HG03066 (cell line): ENCODE results near the gene STYK1.
"Not testable (repeated sequence)": the region's sequence is repeated elsewhere in the genome, so short reads cannot be mapped to it uniquely, and the experiment has no call there.

Source experiments
- ATAC-seq: cut with Tn5 transposase; IDR thresholded peaks from one replicate; pipeline ENCODE4 v1.9.1; 2021; ENCODE audit warnings: low read depth; ENCODE audit not compliant: unreplicated experiment

Gene STYK1

DNA sequence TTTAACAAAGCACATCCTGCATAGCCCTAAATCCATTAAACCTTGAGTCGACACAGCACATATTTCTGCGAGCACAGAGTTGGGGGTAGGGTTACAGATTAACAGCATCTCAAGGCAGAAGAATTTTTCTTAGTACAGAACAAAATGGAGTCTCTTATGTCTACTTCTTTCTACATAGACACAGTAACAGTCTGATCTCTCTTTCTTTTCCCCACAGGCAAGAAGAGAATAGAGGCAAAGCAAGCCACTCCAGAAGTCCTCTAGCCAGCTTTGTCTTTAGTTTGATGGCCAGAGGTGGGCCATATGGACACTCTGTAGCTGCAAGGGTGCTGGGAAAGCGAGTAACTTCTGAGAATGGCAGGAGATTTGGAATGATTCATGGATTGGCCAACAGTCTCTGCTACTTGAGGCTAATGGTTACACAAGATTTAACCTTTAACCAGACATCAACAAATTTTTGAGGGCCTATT, 101.8 kb downstream of the STYK1 start:
- ATAC-seq: not testable (repeated sequence)

- ATAC-seq: no peak
Measured at GRCh38 chr12:10571141-10571540, 102.7 kb downstream of the STYK1 start.
